ENCODE results near the gene STRN3. TPM values are rescaled to one million over a fixed set of nuclear protein-coding genes. Genes with fewer than 3 reads are reported as not detected.
"Not testable (repeated sequence)": the region's sequence is repeated elsewhere in the genome, so short reads cannot be mapped to it uniquely, and the experiment has no call there.

The STRN3 gene
- total RNA-seq, 1 donor from 2014 or later: 32.8 TPM

- ATAC-seq (no peak), DNase-seq (no peak)
- Histone ChIP-seq H3K9me3 (no peaks in the 10 kb centered on the region), H3K36me3 (peaks cover 90% of the 10 kb centered on the region), H3K4me1 (no peaks in the 10 kb centered on the region), H3K4me3 (no peak overlapping the region), H3K27ac (no peak overlapping the region), H3K27me3 (ENCODE audit: low read depth) (no peaks in the 10 kb centered on the region)
- intact Hi-C loops (cut with DNase I): no loop called here
- no peak for TF ChIP-seq CTCF (IDR thresholded peaks at IDR 0.05)
These were observed 119.2 kb downstream of the STRN3 start for GRCh38 chr14:30906752-30907658.

GRCh38 chr14:30903285-30904124 lies 122.7 kb downstream of the STRN3 start:
- H3K27ac ChIP-seq: no peak overlapping the region
- no peaks in the 10 kb centered on the region for H3K9me3 ChIP-seq
- DNase-seq: no peak
- H3K27me3 ChIP-seq (ENCODE audit: low read depth): no peaks in the 10 kb centered on the region
- intact Hi-C loops (cut with DNase I): no loop called here
- peaks cover 75% of the 10 kb centered on the region for H3K36me3 ChIP-seq
- no peak overlapping the region for H3K4me3 ChIP-seq
- ATAC-seq: no peak
- no peak for TF ChIP-seq CTCF (IDR thresholded peaks at IDR 0.05)
- no peaks in the 10 kb centered on the region for H3K4me1 ChIP-seq

- H3K27ac ChIP-seq; intact Hi-C loops (cut with DNase I); H3K27me3 ChIP-seq (ENCODE audit: low read depth); H3K9me3 ChIP-seq; ATAC-seq; H3K4me3 ChIP-seq; DNase-seq; H3K4me1 ChIP-seq: not testable (repeated sequence)
- peaks cover 47% of the 10 kb centered on the region for H3K36me3 ChIP-seq
These were observed 129.1 kb downstream of the STRN3 start for GRCh38 chr14:30897121-30897520.

- no peak overlapping the region for H3K27ac ChIP-seq
- no peaks in the 10 kb centered on the region for H3K4me1 ChIP-seq
- DNase-seq (no peak), ATAC-seq (no peak)
- H3K4me3 ChIP-seq: no peak overlapping the region
- intact Hi-C loops (cut with DNase I): no loop called here
- peaks cover 40% of the 10 kb centered on the region for H3K36me3 ChIP-seq
- no peak for TF ChIP-seq CTCF (IDR thresholded peaks at IDR 0.05)
- H3K27me3 ChIP-seq (ENCODE audit: low read depth): no peaks in the 10 kb centered on the region
- no peaks in the 10 kb centered on the region for H3K9me3 ChIP-seq
These were observed 129.7 kb downstream of the STRN3 start for GRCh38 chr14:30896435-30896834.

- Histone ChIP-seq H3K27me3 (ENCODE audit: low read depth) (no peaks in the 10 kb centered on the region), H3K27ac (no peak overlapping the region), H3K9me3 (no peaks in the 10 kb centered on the region), H3K4me1 (no peaks in the 10 kb centered on the region), H3K36me3 (peaks cover 30% of the 10 kb centered on the region), H3K4me3 (no peak overlapping the region)
- no peak for DNase-seq
- no peak for TF ChIP-seq CTCF (IDR thresholded peaks at IDR 0.05)
- ATAC-seq: no peak
- intact Hi-C loops (cut with DNase I): no loop called here
These were observed 131.2 kb downstream of the STRN3 start for GRCh38 chr14:30894923-30895515.
